SK-N-SH (cell line): Measurements from ENCODE around the gene TNFRSF12A. TPM values are rescaled to one million over a fixed set of nuclear protein-coding genes. Genes with fewer than 3 reads are reported as not detected.

Experiments
- CTCF ChIA-PET: fragments of 300-600, 350-600 bp; formaldehyde crosslinking; extraction: SDS; loops from one replicate; lab custom pipeline; 2021; lab: Yijun Ruan, JAX
- POLR2A ChIA-PET: fragments of 350-600 bp; sonication (Branson Sonifier 250); formaldehyde crosslinking; extraction: SDS; loops from one replicate; lab custom pipeline; 2020; ENCODE audit warnings: antibody characterized with exemption, inconsistent platforms; lab: Yijun Ruan, JAX
- DNase-seq: peaks from one replicate; pipeline ENCODE4 v3.0.0; 2012
- H2AFZ ChIP-seq: fragments of 200-600 bp; sonication (generic); 2 replicates; pipeline ENCODE4 v1.8.1; 2016; ENCODE audit warnings: antibody characterized with exemption, mild to moderate bottlenecking, low read depth
- H3F3A ChIP-seq: fragments of 200-600 bp; sonication (generic); replicated peaks from 2 replicates; pipeline ENCODE3; 2016; ENCODE audit warnings: antibody characterized with exemption, mild to moderate bottlenecking; ENCODE audit not compliant: insufficient read depth
- H3K27ac ChIP-seq, 2 experiments: fragments of 200-500 bp in 1 of 2; fragments of 200-600 bp in 1 of 2; sonication (Bioruptor generic) in 1 of 2; sonication (generic), shearing (Covaris generic) in 1 of 2; 2 replicates each; pipeline versions ENCODE4 v1.5.1 to v1.6.1; 2014 to 2016; ENCODE audit warnings: low read depth in 2 of 2, inconsistent platforms in 1 of 2, low read length in 1 of 2, mild to moderate bottlenecking in 1 of 2, mixed read lengths in 1 of 2
- H3K27me3 ChIP-seq: fragments of 200-600 bp; sonication (generic), shearing (Covaris generic); 2 replicates; pipeline ENCODE4 v1.6.1; 2016; ENCODE audit warnings: mixed run types; ENCODE audit not compliant: insufficient read depth
- H3K36me3 ChIP-seq, 2 experiments: fragments of 200-500 bp in 1 of 2; fragments of 200-600 bp in 1 of 2; sonication (Bioruptor generic) in 1 of 2; sonication (generic) in 1 of 2; replicated peaks in 1 of 2; 2 replicates each; pipeline versions ENCODE3 to v1.5.1; 2014 to 2016; ENCODE audit warnings: low read length in 1 of 2, mild to moderate bottlenecking in 1 of 2; ENCODE audit not compliant: insufficient read depth in 2 of 2, control insufficient read depth in 1 of 2
- H3K4me1 ChIP-seq, 2 experiments: fragments of 200-500 bp in 1 of 2; fragments of 200-600 bp in 1 of 2; sonication (Bioruptor generic) in 1 of 2; sonication (generic), shearing (Covaris generic) in 1 of 2; 2 replicates each; pipeline versions ENCODE4 v1.5.1 to v1.6.1; 2014 to 2016; ENCODE audit warnings: low read depth in 1 of 2, low read length in 1 of 2, mixed run types in 1 of 2; ENCODE audit not compliant: insufficient read depth in 2 of 2, control insufficient read depth in 1 of 2
- H3K4me2 ChIP-seq: fragments of 200-600 bp; sonication (generic), shearing (Covaris generic); 2 replicates; pipeline ENCODE4 v1.6.1; 2017; ENCODE audit warnings: mixed run types
- H3K4me3 ChIP-seq, 2 experiments: fragments of 200-500 bp in 1 of 2; fragments of 200-600 bp in 1 of 2; sonication (Bioruptor generic) in 1 of 2; sonication (generic), shearing (Covaris generic) in 1 of 2; 2 replicates each; pipeline versions ENCODE4 v1.5.1 to v1.8.1; 2014 to 2016; ENCODE audit warnings: low read depth in 2 of 2, inconsistent platforms in 1 of 2, low read length in 1 of 2, mild to moderate bottlenecking in 1 of 2, mixed read lengths in 1 of 2, moderate library complexity in 1 of 2
- H3K79me2 ChIP-seq: fragments of 200-600 bp; sonication (generic); 2 replicates; pipeline ENCODE4 v1.8.1; 2017; ENCODE audit warnings: mild to moderate bottlenecking; ENCODE audit not compliant: insufficient read depth
- H3K9ac ChIP-seq: fragments of 200-600 bp; sonication (generic); 2 replicates; pipeline ENCODE4 v1.6.1; 2017; ENCODE audit warnings: mixed run types
- H3K9me2 ChIP-seq: fragments of 200-600 bp; sonication (generic); 2 replicates; pipeline ENCODE4 v1.6.1; 2017; ENCODE audit warnings: mixed run types
- H3K9me3 ChIP-seq: fragments of 200-600 bp; sonication (generic); 2 replicates; pipeline ENCODE4 v1.6.1; 2017; ENCODE audit warnings: mixed run types, mild to moderate bottlenecking, moderate library complexity
- H4K20me1 ChIP-seq: fragments of 200-600 bp; sonication (generic); 2 replicates; pipeline ENCODE4 v1.6.1; 2017; ENCODE audit warnings: mild to moderate bottlenecking, mixed run types; ENCODE audit not compliant: insufficient read depth
- ELF1 ChIP-seq: IDR thresholded peaks from 2 replicates; pipeline ENCODE4 v1.4.0; 2012
- GATA2 ChIP-seq: sonication (generic); formaldehyde crosslinking; IDR thresholded peaks from 2 replicates; pipeline ENCODE4 v1.5.0; 2020; ENCODE audit warnings: mild to moderate bottlenecking, missing genetic modification reagents
- JUND ChIP-seq: IDR thresholded peaks from 2 replicates; pipeline ENCODE4 v1.4.0; 2012
- MXI1 ChIP-seq: IDR thresholded peaks from 2 replicates; pipeline ENCODE4 v1.6.1; 2012; ENCODE audit warnings: mild to moderate bottlenecking, low read depth, low read length, improper control_type of control experiment
- NFIC ChIP-seq: IDR thresholded peaks from 2 replicates; pipeline ENCODE4 v1.4.0; 2012; ENCODE audit warnings: borderline replicate concordance
- POLR2AphosphoS5 ChIP-seq: IDR thresholded peaks from 2 replicates; pipeline ENCODE4 v1.6.1; 2012; ENCODE audit warnings: low read depth, low read length
- RFX5 ChIP-seq: IDR thresholded peaks from 2 replicates; pipeline ENCODE4 v1.6.1; 2012; ENCODE audit warnings: mild to moderate bottlenecking, improper control_type of control experiment, low read length
- TCF12 ChIP-seq: IDR thresholded peaks from 2 replicates; pipeline ENCODE4 v1.4.0; 2012
- WGBS: methylation state at CpG from one replicate; pipeline ENCODE4 v1.1.6; 2017; ENCODE audit warnings: low lambda C conversion rate; 5-methylcytosine and 5-hydroxymethylcytosine counted together
- polyA plus RNA-seq, 3 experiments: library from polyadenylated mRNA; depleted of rRNA; stranded (reverse); fragments of >200 nt; gene quantifications; 2 replicates each; pipeline ENCODE4 v1.2.3, GENCODE V29; 2012
- TF ChIP-seq, protein P1 (sequence below): fragments of 150-350 bp; IDR thresholded peaks from 2 replicates; pipeline ENCODE4 v1.6.1; 2016; ENCODE audit warnings: mild to moderate bottlenecking, low read depth, low read length
- TF ChIP-seq, protein P2 (sequence below): fragments of 200-600 bp; sonication (generic); IDR thresholded peaks from 2 replicates; pipeline ENCODE4 v1.6.1; 2017; ENCODE audit warnings: antibody characterized with exemption, mild to moderate bottlenecking, moderate library complexity
- TF ChIP-seq, protein P3 (sequence below): IDR thresholded peaks from 2 replicates; pipeline ENCODE4; 2012

The TNFRSF12A gene
- polyA plus RNA-seq, 1 of the 3 experiments (the other 2 are of a cell fraction), result 374 TPM

- no peak overlapping the region for H3K27ac ChIP-seq
- 86% methylated on average over 11 of the region's 13 CpGs for WGBS
- H4K20me1 ChIP-seq, result peaks cover under 1% of the 10 kb centered on the region; the same call in 1 of the 2 replicates
These were observed 4.2 kb upstream of the TNFRSF12A start for GRCh38 chr16:3015865-3016521.

DNA sequence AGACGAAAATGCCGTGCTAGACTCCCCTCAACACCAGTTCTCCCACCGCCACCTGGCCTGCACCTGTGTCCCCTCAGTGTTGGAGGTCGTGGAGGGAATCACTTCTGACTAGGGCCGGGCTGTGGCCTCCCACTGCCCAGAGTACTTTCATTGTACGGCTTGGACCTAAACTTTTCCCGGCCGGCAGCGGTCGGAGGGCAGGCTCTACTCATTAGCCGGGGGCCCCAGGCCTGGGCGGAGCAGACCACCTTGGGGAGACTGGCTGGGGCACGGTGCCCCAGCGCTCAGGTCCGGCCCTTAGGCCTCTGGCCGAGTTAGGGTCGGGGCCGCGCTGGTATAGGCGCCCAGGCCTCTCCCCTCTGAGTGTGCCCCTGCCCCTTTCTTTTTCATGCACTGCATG lies 2.8 kb upstream of the TNFRSF12A start:
- CTCF ChIA-PET, result interaction anchor here (6.8 to 8.5 kb wide), 2 partner anchors 11 to 14 kb away, joined by 72 to 111 read pairs; no protein-coding TSS in a partner anchor
- no peak overlapping the region for H3K4me3 ChIP-seq
- peaks cover 16% of the 10 kb centered on the region for H3F3A ChIP-seq
- TF ChIP-seq MXI1 (no peak), GATA2 (CRISPR knock-in tag) (no peak), ELF1 (no peak), RFX5 (no peak)
- 93% methylated on average over 19 of the region's 20 CpGs for WGBS
- DNase-seq, result no peak
- H3K9ac ChIP-seq, result no peak overlapping the region
- no peaks in the 10 kb centered on the region for H3K9me2 ChIP-seq
- no peaks in the 10 kb centered on the region for H3K9me3 ChIP-seq
- no peak overlapping the region for H2AFZ ChIP-seq
- peaks cover 4 to 10% of the 10 kb centered on the region in 2 experiments for H3K36me3 ChIP-seq
- no peak overlapping the region for H3K27ac ChIP-seq
- no peaks in the 10 kb centered on the region for H3K27me3 ChIP-seq
- no peak overlapping the region for H3K4me2 ChIP-seq
- peaks cover 8% of the 10 kb centered on the region for H4K20me1 ChIP-seq
- H3K79me2 ChIP-seq, result peaks cover 11% of the 10 kb centered on the region; the same call in 1 of the 2 replicates
- H3K4me1 ChIP-seq, result peaks cover 0 to 23% of the 10 kb centered on the region in 2 experiments; a peak in 1 of 4 replicates
- POLR2A ChIA-PET, result no interaction called here

More at GRCh38 chr16:3015865-3016521, 4.2 kb upstream of the TNFRSF12A start:
- peaks cover 0 to under 1% of the 10 kb centered on the region in 2 experiments for H3K36me3 ChIP-seq
- POLR2A ChIA-PET, result no interaction called here
- no peak overlapping the region for H3K4me3 ChIP-seq
- TF ChIP-seq NFIC (no peak), JUND (no peak), POLR2AphosphoS5 (no peak), TCF12 (no peak)
- TF ChIP-seq, protein P1, sequence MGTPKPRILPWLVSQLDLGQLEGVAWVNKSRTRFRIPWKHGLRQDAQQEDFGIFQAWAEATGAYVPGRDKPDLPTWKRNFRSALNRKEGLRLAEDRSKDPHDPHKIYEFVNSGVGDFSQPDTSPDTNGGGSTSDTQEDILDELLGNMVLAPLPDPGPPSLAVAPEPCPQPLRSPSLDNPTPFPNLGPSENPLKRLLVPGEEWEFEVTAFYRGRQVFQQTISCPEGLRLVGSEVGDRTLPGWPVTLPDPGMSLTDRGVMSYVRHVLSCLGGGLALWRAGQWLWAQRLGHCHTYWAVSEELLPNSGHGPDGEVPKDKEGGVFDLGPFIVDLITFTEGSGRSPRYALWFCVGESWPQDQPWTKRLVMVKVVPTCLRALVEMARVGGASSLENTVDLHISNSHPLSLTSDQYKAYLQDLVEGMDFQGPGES, result no peak
- TF ChIP-seq, protein P2, sequence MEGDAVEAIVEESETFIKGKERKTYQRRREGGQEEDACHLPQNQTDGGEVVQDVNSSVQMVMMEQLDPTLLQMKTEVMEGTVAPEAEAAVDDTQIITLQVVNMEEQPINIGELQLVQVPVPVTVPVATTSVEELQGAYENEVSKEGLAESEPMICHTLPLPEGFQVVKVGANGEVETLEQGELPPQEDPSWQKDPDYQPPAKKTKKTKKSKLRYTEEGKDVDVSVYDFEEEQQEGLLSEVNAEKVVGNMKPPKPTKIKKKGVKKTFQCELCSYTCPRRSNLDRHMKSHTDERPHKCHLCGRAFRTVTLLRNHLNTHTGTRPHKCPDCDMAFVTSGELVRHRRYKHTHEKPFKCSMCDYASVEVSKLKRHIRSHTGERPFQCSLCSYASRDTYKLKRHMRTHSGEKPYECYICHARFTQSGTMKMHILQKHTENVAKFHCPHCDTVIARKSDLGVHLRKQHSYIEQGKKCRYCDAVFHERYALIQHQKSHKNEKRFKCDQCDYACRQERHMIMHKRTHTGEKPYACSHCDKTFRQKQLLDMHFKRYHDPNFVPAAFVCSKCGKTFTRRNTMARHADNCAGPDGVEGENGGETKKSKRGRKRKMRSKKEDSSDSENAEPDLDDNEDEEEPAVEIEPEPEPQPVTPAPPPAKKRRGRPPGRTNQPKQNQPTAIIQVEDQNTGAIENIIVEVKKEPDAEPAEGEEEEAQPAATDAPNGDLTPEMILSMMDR, result no peak
- TF ChIP-seq, protein P3, sequence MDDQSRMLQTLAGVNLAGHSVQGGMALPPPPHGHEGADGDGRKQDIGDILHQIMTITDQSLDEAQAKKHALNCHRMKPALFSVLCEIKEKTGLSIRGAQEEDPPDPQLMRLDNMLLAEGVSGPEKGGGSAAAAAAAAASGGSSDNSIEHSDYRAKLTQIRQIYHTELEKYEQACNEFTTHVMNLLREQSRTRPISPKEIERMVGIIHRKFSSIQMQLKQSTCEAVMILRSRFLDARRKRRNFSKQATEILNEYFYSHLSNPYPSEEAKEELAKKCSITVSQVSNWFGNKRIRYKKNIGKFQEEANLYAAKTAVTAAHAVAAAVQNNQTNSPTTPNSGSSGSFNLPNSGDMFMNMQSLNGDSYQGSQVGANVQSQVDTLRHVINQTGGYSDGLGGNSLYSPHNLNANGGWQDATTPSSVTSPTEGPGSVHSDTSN, result no peak
- TF ChIP-seq, all 33 proteins: peak for 0
- no peak overlapping the region for H2AFZ ChIP-seq
- H3F3A ChIP-seq, result peaks cover 5% of the 10 kb centered on the region
- H3K9me2 ChIP-seq, result no peaks in the 10 kb centered on the region
- H3K9me3 ChIP-seq, result no peaks in the 10 kb centered on the region
- CTCF ChIA-PET, result interaction anchor here (8.5 kb wide), 1 partner anchor 15 kb away, joined by 111 read pairs; no protein-coding TSS in a partner anchor
- DNase-seq, result no peak
- H3K79me2 ChIP-seq, result peaks cover 5% of the 10 kb centered on the region; the same call in 1 of the 2 replicates
- no peak overlapping the region for H3K4me2 ChIP-seq
- peaks cover 0 to 12% of the 10 kb centered on the region in 2 experiments; a peak in 1 of 4 replicates for H3K4me1 ChIP-seq
- H3K9ac ChIP-seq, result no peak overlapping the region
- H3K27me3 ChIP-seq, result no peaks in the 10 kb centered on the region
